AG04450 (cell line): ENCODE measurements around the gene RTN4RL1. TPM values are rescaled to one million over a fixed set of nuclear protein-coding genes. Genes with fewer than 3 reads are reported as not detected.

ENCODE experiments used
- CTCF ChIA-PET: fragments of 300-600, 350-600 bp; formaldehyde crosslinking; extraction: SDS; loops from one replicate; lab custom pipeline; 2022; ENCODE audit warnings: antibody characterized with exemption, inconsistent platforms; lab: Charles Lee
- POLR2A ChIA-PET: fragments of 350-600 bp; formaldehyde crosslinking; extraction: SDS; loops from one replicate; lab custom pipeline; 2021; ENCODE audit warnings: antibody characterized with exemption, inconsistent platforms; lab: Yijun Ruan, JAX
- DNase-seq: peaks from one replicate; pipeline ENCODE4 v3.0.0-alpha.2; 2011; ENCODE audit warnings: low read depth, low spot score
- H3K27ac ChIP-seq: one replicate; pipeline ENCODE4 v1.5.1; 2012; ENCODE audit warnings: low read depth, low read length, control low read depth
- H3K27me3 ChIP-seq: one replicate; pipeline ENCODE4 v1.6.0; 2012; ENCODE audit warnings: low read length; ENCODE audit not compliant: control insufficient read depth, insufficient read depth
- H3K4me3 ChIP-seq: 2 replicates; pipeline ENCODE4 v1.5.1; 2011; ENCODE audit warnings: mild to moderate bottlenecking, low read depth, low read length, control low read depth
- H3K9me3 ChIP-seq: 2 replicates; pipeline ENCODE4 v1.5.1; 2012; ENCODE audit warnings: low read length; ENCODE audit not compliant: control insufficient read depth, insufficient read depth
- CTCF ChIP-seq: IDR thresholded peaks from 2 replicates; pipeline ENCODE4 v1.5.1; 2011; ENCODE audit warnings: low read depth, low read length, control low read depth, inconsistent platforms
- polyA plus RNA-seq: library from polyadenylated mRNA; depleted of rRNA; stranded (reverse); fragments of >200 nt; gene quantifications from 2 replicates; pipeline ENCODE4 v1.2.3, GENCODE V29; 2011

Gene RTN4RL1
- polyA plus RNA-seq, 1 experiment = 0.04 TPM

- ChIA-PET CTCF (no interaction called here), POLR2A (no interaction called here)
- Histone ChIP-seq H3K27ac (no peak overlapping the region), H3K9me3 (no peaks in the 10 kb centered on the region; the same call in 1 of the 2 replicates), H3K27me3 (peaks cover 12% of the 10 kb centered on the region), H3K4me3 (no peak overlapping the region)
- no peak for TF ChIP-seq CTCF
- no peak for DNase-seq
Measured at GRCh38 chr17:1947229-1947742, 77.8 kb downstream of the RTN4RL1 start.

DNA sequence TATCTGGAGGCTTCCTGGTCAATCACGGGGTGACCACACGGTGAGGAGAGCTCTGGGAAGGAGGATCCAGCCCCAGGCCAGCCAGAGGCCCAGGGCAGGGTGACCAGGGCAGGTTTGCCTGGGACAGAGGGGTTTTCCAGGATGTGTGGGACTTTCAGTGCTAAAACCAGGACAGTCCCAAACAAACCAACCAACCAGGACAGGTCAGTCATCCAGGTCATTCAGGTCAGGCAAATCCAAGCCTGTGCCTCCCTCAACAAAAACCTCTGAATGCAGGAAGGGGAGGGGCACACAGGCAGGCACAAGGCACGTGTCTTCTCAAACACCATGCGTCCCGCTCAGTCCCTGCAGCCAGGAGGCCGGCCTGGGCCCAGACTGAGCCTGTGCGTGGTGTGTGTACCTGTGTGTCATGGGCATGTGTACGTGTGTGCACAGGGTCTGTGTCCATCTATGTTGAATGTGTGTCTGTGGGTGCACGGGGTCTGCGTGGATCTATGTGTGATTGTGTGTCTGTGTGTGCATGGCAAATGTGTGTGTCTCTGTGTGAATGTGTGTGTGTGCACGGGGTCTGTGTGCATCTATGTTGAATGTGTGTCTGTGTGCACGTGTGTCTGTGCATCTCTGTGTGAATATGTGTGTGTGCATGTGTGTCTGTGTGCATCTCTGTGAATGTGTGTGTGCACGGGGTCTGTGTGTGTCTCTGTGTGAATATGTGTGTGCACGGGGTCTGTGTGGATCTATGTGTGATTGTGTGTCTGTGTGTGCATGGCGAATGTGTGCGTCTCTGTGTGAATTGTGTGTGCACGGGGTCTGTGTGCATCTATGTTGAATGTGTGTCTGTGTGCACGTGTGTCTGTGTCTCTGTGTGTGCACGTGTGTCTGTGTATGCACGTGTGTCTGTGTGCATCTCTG lies 78.9 kb downstream of the RTN4RL1 start:
- no peak for DNase-seq
- H3K27me3 ChIP-seq = peaks cover 21% of the 10 kb centered on the region
- CTCF ChIA-PET = interaction anchor here (0.6 kb wide), 1 partner anchor 224 kb away, joined by 3 read pairs; no protein-coding TSS in a partner anchor
- TF ChIP-seq CTCF = no peak
- no peak overlapping the region for H3K27ac ChIP-seq
- H3K4me3 ChIP-seq = no peak overlapping the region
- POLR2A ChIA-PET = no interaction called here
- H3K9me3 ChIP-seq = no peaks in the 10 kb centered on the region; the same call in 1 of the 2 replicates

- DNase-seq = no peak
- Histone ChIP-seq H3K9me3 (no peaks in the 10 kb centered on the region; the same call in 1 of the 2 replicates), H3K27ac (no peak overlapping the region), H3K27me3 (peaks cover 28% of the 10 kb centered on the region), H3K4me3 (no peak overlapping the region)
- POLR2A ChIA-PET = no interaction called here
- TF ChIP-seq CTCF = no peak
- CTCF ChIA-PET = interaction anchor here (0.6 kb wide), 1 partner anchor 223 kb away, joined by 3 read pairs; no protein-coding TSS in a partner anchor
Measured at GRCh38 chr17:1945621-1946020, 79.5 kb downstream of the RTN4RL1 start.

DNA sequence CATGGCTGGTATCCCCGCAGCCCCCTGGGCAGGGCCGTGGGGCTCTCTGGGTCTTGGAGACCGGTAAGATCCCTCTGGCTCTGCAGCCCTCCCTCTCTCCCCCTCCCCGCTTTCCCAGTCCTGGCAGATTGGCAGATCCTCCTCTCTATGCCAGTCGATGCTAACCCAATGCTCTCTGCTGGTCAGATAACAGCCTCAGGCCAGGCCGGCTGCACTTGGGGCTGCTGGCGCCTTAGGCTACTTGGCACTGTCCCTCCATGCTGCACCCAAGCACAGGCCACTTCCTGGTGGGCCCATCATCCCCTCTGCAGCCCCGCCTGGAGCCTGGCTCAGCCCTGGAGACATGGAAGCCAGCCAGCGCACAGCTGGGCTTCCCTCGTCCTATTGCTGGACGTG lies 81.7 kb downstream of the RTN4RL1 start:
- no peak overlapping the region for H3K4me3 ChIP-seq
- POLR2A ChIA-PET = no interaction called here
- no peaks in the 10 kb centered on the region; the same call in 1 of the 2 replicates for H3K9me3 ChIP-seq
- H3K27me3 ChIP-seq = peaks cover 34% of the 10 kb centered on the region
- H3K27ac ChIP-seq = no peak overlapping the region
- CTCF ChIA-PET = no interaction called here
- DNase-seq = no peak
- no peak for TF ChIP-seq CTCF
